ENCODE measurements around the gene MAP7D3. TPM values are rescaled to one million over a fixed set of nuclear protein-coding genes. Genes with fewer than 3 reads are reported as not detected.
"Not testable (repeated sequence)": the region's sequence is repeated elsewhere in the genome, so short reads cannot be mapped to it uniquely, and the experiment has no call there.

Gene MAP7D3
- total RNA-seq, 2 donors from 2014 or later = 1.4 to 4.1 TPM

DNA sequence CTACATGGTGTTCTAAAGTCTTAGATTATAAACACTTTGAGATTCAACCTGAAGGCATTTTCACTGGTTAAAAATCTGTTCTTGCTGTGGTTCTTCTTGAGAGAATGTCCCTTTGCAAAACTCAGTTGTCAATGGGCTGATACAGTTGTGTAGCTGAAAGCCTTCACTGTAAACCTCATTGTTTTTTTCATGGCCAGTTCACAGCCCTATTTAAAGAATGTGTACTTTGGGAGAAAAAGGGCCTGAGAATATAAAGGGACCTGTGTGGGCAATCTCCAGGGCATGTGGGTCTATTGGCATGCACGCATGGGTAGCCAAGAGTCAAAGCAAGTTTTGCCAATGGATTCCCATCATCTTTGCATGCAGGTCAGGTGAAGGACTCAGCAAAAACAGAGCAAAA, 7.8 kb upstream of the MAP7D3 start:
- DNase-seq (no peak), ATAC-seq (no peak)
- intact Hi-C loops (cut with DNase I, micrococcal nuclease) = no loop called here

DNA sequence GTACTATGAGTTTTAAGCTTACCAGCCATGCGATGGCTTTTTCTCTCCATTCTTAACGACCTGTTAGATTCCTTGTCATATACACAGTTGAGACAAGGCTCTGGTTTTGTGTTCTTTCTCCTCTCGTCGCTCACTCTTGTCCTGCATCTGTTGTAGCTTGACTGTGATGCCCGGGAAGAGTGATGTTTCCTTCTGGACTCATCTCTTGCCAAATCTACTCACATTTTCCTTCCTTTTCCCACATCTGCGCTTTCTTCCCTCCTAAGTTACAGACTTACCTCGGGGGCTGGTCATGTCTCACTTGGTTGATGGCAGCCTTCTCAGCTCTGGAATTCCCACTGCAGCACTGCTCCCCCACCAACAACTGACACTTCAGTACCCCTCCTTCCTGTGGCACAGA, 4.8 kb upstream of the MAP7D3 start:
- ATAC-seq (no peak), DNase-seq (no peak)
- intact Hi-C loops (cut with DNase I, micrococcal nuclease) = no loop called here

DNA sequence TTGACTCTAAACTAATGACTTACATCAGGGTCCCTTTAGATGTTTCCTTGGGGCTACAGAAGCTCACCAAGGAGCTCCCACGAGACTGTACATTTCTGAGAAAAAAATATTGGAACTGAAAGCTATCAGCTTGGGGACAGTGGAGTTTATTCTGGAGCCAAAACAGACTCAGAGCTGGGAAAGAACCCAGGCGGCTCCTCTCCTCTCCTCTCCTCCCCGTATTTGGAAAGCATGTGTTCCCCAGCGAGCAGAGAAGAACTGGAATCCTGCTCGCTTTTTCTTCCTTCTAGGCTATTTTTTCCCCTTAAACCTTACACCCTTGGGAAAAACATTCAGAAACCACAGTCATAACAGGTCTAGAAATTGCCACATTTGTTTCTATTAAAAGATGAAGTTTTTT, 4.3 kb upstream of the MAP7D3 start:
- ATAC-seq (no peak), DNase-seq (no peak)
- intact Hi-C loops (cut with DNase I, micrococcal nuclease) = no loop called here

DNA sequence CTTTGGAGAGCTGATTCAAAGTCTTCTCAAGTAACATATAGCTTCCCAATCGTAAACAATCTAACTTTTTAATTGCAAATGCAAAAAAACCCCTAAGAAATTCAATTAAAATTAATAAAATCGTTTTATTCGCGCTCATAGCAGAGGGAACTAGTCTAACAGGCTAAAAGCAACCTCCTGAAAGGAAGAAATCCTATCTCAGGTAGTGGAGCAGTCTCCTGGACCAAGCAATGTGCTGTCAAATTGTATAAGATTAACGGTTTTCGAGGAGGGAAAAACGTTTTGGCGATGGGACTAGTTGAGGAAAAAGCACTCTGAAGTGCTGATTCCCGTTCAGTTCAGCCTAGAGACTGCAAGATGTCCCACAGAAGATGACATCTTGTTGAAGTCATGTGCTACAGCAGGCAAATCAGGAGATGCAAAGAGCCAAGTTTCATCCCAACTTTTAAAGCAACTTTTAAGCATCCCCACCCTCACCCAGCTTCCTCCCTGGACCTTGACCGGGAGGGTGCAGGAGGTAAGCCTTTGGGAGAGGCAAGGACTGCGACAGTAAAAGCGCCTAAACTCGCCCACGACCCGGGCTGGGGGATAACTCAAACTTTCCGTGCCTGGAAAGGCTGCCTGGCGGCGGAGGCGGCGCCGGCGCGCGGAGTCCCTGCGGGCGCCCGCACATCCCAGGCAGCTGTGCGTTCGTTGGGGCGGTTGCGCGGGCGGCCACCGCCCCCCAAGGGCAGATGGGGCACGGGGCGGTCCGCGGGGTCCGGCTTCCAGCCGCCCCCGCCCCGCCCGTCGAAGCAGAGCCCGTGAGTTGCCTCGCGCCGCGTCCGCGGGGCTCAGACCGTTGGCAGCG, 784 bp downstream of the MAP7D3 start:
- intact Hi-C loops (cut with DNase I, micrococcal nuclease) = no loop called here
- no peak for DNase-seq

DNA sequence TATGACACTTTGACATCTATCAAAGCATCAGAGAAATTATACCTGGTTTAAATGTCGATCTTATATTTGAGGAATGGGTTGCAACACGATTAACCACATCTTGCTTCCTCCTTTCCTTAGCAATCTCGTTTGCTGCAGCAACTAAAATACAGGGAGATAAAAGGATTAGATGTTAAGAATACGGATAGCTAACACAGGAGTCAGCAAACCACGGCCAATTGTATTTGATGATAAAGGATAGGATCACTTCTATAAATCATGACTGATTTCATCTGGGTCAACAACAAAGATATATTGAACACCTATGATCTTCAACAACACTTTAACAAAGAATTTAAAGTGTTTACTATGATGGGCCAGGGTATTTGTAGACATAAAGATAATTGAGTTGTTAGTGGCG, 5.0 kb downstream of the MAP7D3 start:
- no peak for ATAC-seq
- intact Hi-C loops (cut with DNase I, micrococcal nuclease) = no loop called here
- DNase-seq = no peak

More for the DNA sequence above, 784 bp downstream of the MAP7D3 start:
- ATAC-seq = peak; percentile 50

DNA sequence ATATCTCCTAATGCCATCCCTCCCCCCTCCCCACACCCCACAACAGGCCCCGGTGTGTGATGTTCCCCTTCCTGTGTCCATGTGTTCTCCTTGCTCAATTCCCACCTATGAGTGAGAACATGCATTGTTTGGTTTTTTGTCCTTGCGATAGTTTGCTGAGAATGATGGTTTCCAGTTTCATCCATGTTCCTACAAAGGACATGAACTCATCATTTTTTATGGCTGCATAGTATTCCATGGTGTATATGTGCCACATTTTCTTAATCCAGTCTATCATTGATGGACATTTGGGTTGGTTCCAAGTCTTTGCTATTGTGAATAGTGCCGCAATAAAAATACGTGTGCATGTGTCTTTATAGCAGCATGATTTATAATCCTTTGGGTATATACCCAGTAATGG, 13.4 kb downstream of the MAP7D3 start:
- DNase-seq; intact Hi-C loops (cut with DNase I, micrococcal nuclease); ATAC-seq: not testable (repeated sequence)

DNA sequence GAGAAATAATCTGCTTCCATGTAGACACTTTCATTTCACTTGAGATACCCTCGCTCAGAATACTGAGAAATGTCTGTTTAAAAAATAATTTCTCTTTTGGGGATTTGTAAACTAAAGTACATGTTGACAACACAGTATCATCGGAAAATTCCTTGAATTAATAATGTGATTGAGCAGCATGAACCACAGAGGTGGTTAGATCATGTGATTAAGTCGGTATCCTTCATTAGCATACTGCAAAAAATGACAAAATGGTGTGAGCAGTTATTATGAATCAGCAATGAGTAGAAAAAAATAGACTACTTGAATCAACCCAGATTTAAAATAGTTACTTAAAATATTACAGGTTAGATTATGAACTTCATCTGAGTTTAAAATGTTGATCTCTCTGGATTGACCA, 14.1 kb downstream of the MAP7D3 start:
- ATAC-seq = no peak
- intact Hi-C loops (cut with DNase I, micrococcal nuclease) = no loop called here

DNA sequence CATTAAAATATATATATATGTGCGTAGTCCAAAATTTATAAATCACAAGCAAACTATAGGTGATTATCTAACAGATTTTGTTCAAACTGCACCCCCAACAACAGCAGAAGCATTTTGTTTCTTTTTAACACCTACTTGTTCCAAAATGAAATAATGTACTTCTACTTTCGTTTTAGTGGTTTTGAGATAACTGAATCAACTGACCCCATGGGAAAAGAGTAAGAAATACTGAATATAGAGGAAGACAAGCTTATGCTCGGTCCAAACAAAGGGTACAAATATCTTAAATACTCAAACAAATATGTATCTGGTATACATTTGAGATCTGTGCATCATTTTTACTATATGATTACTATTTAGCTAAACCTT, 22.4 kb downstream of the MAP7D3 start:
- intact Hi-C loops (cut with DNase I, micrococcal nuclease) = no loop called here
- DNase-seq = no peak
- ATAC-seq = no peak

More for the DNA sequence above, 14.1 kb downstream of the MAP7D3 start:
- no peak for DNase-seq

DNA sequence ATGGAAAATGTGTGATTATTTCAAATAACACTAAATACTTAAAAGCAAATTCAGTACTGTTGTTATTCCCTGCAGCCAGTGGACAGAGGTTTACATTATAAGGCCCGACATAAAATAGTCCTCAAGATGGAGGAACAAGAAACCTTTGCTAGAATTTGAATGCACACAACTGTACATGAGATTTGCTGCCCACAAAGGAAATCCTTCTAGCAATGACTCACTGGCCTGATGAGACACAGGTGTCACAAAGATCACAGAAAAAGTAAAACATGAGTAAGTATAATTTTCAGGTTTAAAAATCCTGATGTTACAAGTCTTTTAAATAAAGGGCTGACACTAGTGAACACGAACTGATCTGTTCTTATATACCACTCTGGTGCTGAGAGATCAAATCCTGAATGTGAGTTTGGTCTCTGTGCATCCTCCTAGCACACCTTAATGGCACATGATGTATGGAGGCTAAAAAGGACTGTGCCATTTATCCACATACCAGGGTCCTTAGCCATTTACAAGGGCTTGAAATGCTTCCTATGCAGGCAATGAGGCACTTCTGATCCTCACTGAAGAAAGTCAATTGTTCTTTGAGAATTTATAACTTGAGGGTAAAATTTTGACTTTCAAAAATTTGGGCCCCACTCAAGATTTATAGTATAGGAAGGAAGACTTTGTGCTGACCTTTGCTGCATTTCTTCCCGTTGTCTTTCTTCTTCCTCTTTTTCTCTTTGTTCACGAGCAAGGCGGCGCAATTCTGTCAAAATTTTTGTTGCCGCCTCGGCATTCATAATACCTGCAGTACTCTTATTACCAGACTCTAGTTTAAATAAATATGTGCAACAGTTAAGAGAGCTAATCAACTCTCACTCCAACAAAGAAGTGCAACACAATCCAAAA, 23.0 kb downstream of the MAP7D3 start:
- intact Hi-C loops (cut with DNase I, micrococcal nuclease) = no loop called here
- DNase-seq = no peak
- no peak for ATAC-seq

DNA sequence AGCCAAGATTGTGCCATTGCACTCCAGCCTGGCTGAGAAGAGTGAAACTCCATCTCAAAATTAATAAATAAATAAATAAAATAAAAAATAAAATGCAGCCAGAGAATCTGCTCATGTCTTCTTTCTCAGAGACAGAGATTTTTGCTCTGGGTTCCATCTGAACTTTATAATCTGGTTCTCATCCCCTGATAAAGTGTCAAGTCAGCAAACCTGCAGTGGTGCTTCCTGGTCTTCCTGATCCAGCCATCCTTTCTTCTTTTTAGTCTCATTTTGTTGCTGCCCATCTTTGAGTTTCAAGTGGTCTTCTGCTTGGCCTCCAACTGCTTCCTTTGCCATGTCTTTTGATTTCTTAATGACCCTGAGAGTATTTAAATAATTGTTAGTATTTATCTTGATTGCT, 24.1 kb downstream of the MAP7D3 start:
- intact Hi-C loops (cut with DNase I, micrococcal nuclease) = no loop called here
- DNase-seq = no peak
- no peak for ATAC-seq

DNA sequence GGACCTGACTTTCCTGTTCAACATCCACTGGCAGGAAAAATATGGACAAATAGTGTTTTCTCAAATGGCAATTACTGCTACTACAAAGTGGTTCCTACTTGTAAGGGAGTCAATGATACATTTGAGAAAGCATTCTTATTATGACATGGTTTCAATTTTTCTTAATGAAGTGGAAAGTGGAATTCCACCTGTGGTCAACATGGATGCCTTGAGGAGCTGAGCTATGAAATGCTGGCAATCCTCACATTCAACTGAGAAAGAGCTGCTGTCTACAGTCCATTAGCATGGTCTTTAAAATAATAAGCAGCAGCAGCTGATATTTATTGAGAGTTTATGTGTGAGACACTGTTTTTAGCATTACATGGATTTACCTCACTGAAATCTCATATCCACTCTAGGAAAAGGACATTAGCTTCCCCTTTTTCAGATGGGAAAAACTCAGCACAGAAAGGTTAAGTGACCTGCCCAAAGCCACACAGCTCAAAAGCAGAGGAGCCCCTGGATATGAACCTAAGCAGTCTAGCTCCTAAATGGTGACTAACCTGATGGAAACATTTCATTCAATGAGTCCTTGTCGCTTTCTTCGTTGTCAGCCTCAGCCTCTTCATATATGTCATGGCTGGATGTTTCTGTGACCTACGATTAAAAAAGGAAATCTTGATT, 29.2 kb downstream of the MAP7D3 start:
- ATAC-seq = no peak
- intact Hi-C loops (cut with DNase I, micrococcal nuclease) = no loop called here
- DNase-seq = no peak

DNA sequence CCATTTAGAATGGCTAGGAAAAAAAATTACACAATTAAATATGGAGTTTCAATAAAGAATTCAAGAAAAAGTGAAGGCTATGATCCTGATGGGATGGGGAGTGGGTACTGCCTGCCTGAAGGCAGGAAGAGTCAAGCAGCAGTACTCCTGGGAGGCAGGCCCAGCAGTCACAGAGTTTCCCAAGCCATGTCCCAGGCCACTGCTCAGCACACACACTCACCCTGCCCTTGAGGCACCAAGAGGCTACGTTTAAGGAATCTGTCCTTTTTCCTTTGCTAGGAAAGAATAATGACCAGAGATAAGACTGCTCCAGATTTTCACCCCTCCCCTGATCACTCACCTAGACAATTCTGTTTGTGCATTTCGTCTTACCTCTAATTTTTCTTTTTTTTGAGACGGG, 30.2 kb downstream of the MAP7D3 start:
- DNase-seq (no peak), ATAC-seq (no peak)
- intact Hi-C loops (cut with DNase I, micrococcal nuclease) = no loop called here

DNA sequence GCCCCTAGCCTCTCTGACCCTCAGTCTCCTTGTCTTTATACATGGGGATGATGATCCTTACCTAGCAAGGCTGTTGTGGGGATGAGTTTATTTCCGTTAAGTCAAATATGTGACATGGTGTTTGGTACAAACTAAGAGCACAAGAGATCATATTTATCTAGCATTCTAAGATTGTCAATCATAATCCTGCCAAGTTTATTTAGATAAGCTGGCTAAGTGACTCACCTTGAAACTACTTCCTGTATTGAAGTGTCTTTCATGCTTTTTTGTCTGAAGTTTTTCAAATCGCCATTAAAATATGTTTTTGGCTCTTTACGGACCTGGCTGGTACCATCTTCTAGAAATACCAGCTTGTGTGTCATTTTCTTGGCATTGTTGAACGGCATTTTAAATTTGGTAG, 30.7 kb downstream of the MAP7D3 start:
- ATAC-seq (peak; percentile 67), DNase-seq (no peak)
- intact Hi-C loops (cut with DNase I, micrococcal nuclease) = no loop called here

DNA sequence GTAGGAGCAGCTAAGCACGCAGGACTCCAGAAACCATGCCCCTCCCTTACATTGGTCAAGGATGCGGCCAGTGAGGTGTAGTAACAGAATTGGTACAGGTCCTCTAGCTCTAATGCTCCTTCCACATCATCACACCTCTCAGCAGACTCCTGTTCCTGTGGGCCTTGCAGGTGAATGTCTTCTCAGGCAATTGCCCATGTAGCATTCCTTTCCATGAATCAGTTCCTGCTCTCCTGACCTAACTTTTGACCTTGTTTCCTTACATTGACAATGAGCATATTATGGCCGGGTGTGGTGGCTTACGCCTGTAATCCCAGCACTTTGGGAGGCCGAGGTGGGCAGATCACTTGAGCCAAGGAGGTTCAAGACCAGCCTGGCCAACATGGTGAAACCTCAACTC, 31.3 kb downstream of the MAP7D3 start:
- intact Hi-C loops (cut with DNase I, micrococcal nuclease) = loop anchor here in 1 of 2 donors (10.0 kb wide), 1 partner anchor 195 kb away; no protein-coding TSS in a partner anchor
- no peak for DNase-seq
- ATAC-seq = peak; percentile 65

DNA sequence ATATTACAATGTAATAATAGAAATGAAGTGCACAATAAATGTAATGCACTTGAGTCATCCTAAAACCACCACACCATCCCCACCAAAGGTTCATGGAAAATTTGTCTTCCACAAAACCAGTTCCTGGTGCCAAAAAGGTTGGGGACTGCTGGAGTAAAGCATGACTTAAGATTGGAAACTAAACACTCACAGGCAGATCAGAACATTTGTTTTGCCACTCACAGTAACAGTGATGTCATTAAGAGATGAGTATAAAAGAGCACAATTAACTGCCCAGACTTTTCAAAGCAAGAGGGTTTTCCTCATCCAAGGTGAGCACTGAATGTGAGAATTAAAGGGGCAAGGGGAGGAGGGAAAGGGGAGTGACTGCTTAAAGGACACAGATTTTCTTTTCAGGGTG, 35.6 kb downstream of the MAP7D3 start:
- ATAC-seq (no peak), DNase-seq (no peak)
- intact Hi-C loops (cut with DNase I, micrococcal nuclease) = loop anchor here in 1 of 2 donors (10.0 kb wide), 1 partner anchor 191 kb away; no protein-coding TSS in a partner anchor

DNA sequence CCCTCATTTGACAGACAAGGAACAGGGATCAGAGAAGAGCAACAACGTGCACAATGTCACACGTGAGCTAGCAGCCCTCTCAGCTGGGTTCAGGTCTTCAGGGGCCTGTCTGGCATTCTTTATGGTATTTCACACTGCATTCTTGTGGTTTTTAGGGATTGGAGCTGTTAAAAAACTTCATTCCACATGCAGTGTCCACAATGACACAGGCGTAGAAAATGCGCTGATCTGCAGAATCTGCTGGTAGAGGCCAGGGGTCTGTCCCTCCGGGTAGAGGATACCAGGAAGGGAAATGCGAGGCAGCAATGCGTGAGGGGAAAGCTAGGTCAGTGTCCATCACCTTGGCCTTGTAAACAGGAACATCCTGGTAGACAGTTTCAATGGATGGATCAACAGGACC, 36.6 kb downstream of the MAP7D3 start:
- intact Hi-C loops (cut with DNase I, micrococcal nuclease) = loop anchor here in 1 of 2 donors (10.0 kb wide), 1 partner anchor 190 kb away; no protein-coding TSS in a partner anchor
- DNase-seq (no peak), ATAC-seq (no peak)

DNA sequence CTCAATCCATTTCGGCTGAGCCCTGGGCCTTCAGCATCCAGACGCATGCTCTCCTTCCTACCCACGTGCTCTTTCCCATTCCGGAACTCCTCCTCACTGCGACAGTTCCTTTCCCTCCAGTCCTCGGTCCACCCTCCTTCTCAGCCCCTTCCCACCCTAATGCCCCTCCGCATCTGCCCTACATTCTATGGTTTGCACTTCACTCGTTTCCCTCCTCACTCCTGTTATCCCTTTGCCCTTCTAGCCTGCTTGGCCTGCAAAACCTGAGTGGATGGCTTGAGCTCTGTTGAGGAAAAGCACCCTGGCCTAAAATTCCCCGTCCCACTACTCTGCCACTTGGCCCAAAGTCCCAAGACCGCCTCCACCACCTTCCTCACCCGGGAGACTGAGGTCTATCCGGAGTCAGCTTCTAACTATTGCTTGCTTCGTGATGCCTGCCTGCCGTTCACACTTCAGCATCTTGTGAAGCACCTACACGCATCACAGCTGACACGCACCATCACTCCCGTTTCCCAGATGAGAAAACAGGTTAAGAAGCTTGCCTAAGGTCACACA, 38.6 kb downstream of the MAP7D3 start:
- ATAC-seq = no peak
- no peak for DNase-seq
- intact Hi-C loops (cut with DNase I, micrococcal nuclease) = loop anchor here in 1 of 2 donors (10.0 kb wide), 1 partner anchor 188 kb away; no protein-coding TSS in a partner anchor

DNA sequence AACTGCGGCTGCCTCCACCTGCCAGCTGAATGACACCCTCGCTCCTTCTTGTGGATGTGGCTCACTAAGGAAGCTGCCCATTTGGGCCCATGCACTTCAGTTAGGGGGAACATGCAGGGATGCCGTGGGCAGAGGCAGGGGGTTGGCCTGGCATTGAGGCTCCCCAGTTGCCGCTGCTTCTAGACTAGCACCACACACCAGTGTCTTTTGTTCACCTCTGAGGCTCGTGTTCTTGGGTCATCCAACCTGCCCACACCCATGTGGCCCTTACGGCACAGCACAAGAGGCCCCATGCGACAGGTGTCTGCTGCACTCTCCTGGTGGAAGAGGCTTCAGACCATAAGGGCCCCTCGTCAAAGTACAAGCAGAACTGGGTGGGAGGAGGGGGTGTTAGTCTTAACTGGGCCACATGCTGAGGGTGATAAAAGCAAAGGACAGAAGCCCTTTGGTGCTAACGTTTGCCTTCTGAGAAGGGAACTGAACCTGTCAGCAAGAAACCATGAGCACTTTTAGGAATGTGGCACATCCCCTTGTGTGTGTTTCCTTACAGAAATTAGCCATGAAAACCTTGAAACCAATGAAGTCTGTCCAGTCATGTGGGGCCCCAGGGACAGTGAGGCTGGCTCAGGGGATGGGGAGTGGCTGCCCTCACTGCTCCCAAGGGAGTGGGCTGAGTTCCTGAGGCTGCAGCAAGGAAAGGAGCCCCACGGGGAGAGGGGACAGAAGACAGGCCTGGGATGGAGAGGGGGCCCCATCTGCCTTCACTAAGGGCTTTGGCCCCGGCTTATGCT, 39.2 kb downstream of the MAP7D3 start:
- DNase-seq (no peak), ATAC-seq (no peak)
- intact Hi-C loops (cut with DNase I, micrococcal nuclease) = loop anchor here in 1 of 2 donors (10.0 kb wide), 1 partner anchor 187 kb away; no protein-coding TSS in a partner anchor
